Activated effector memory CD4-positive, alpha-beta T cell treated with Interleukin-2 at 50 U/mL for 16 hours (primary cell): Measurements from ENCODE around the gene ACR.

Experiments used
- DNase-seq: peaks from one replicate; pipeline ENCODE4 v3.0.0-alpha.2; 2020

Gene ACR

GRCh38 chr22:50737728-50738648, at the start of gene ACR:
Gene ACR (plus strand): TSS chr22:50738204. CDS start chr22:50738236, 32 bp downstream.
- DNase-seq, result no peak

GRCh38 chr22:50688448-50688847, 49.6 kb upstream of the ACR start:
- no peak for DNase-seq

- DNase-seq, result no peak
Observed at GRCh38 chr22:50691521-50691920, 46.5 kb upstream of the ACR start.

GRCh38 chr22:50693462-50693861, 44.5 kb upstream of the ACR start:
- no peak for DNase-seq

- DNase-seq, result no peak
Observed at GRCh38 chr22:50694099-50694605, 43.9 kb upstream of the ACR start.

GRCh38 chr22:50694766-50695420, 43.1 kb upstream of the ACR start:
- DNase-seq, result no peak

- DNase-seq, result no peak
Observed at GRCh38 chr22:50695421-50696250, 42.4 kb upstream of the ACR start.

GRCh38 chr22:50696251-50696798, 41.7 kb upstream of the ACR start:
- no peak for DNase-seq

- DNase-seq, result no peak
Observed at GRCh38 chr22:50696799-50697561, 41.0 kb upstream of the ACR start.

GRCh38 chr22:50697667-50698506, 40.1 kb upstream of the ACR start:
- no peak for DNase-seq

GRCh38 chr22:50698546-50698945, 39.5 kb upstream of the ACR start:
- no peak for DNase-seq

- no peak for DNase-seq
Observed at GRCh38 chr22:50699001-50699755, 38.8 kb upstream of the ACR start.

- DNase-seq, result no peak
Observed at GRCh38 chr22:50699756-50700386, 38.1 kb upstream of the ACR start.

- DNase-seq, result no peak
Observed at GRCh38 chr22:50700387-50701075, 37.5 kb upstream of the ACR start.

- DNase-seq, result no peak
Observed at GRCh38 chr22:50701076-50701419, 37.0 kb upstream of the ACR start.

GRCh38 chr22:50701428-50702154, 36.4 kb upstream of the ACR start:
- no peak for DNase-seq

- DNase-seq, result peak; percentile 3
Observed at GRCh38 chr22:50702261-50702671, 35.7 kb upstream of the ACR start.
